ENCODE data around the gene SSR3.

The SSR3 gene

GRCh38 chr3:156492801-156493261 is 62.1 kb downstream of the SSR3 start:
- H3K4me1 ChIP-seq (ENCODE audit: control insufficient read depth, insufficient read depth, low read length, unreplicated experiment) = peaks cover 17% of the 10 kb centered on the region
- no peak overlapping the region for H2AFZ ChIP-seq (ENCODE audit: low read length, unreplicated experiment)
- H3K27me3 ChIP-seq (ENCODE audit: insufficient read depth, low read length) = no peaks in the 10 kb centered on the region
- H3K79me2 ChIP-seq (ENCODE audit: control insufficient read depth, insufficient read depth, low read length, unreplicated experiment) = no peaks in the 10 kb centered on the region
- H3K4me3 ChIP-seq (ENCODE audit: low read depth, low read length) = no peak overlapping the region
- no peak overlapping the region for H3K27ac ChIP-seq (ENCODE audit: low read depth, low read length)
- no peaks in the 10 kb centered on the region for H3K36me3 ChIP-seq (ENCODE audit: insufficient read depth, low read length)

GRCh38 chr3:156491192-156491591 is 63.7 kb downstream of the SSR3 start:
- Histone ChIP-seq H3K4me3 (ENCODE audit: low read depth, low read length) (no peak overlapping the region), H3K79me2 (ENCODE audit: control insufficient read depth, insufficient read depth, low read length, unreplicated experiment) (no peaks in the 10 kb centered on the region), H2AFZ (ENCODE audit: low read length, unreplicated experiment) (no peak overlapping the region), H3K4me1 (ENCODE audit: control insufficient read depth, insufficient read depth, low read length, unreplicated experiment) (peaks cover 17% of the 10 kb centered on the region), H3K27ac (ENCODE audit: low read depth, low read length) (no peak overlapping the region), H3K36me3 (ENCODE audit: insufficient read depth, low read length) (no peaks in the 10 kb centered on the region), H3K27me3 (ENCODE audit: insufficient read depth, low read length) (no peaks in the 10 kb centered on the region)
